Right lobe of liver (tissue), 6 donors: ENCODE measurements around the gene FOXP1. TPM values are rescaled to one million over a fixed set of nuclear protein-coding genes. Genes with fewer than 3 reads are reported as not detected.
A peak's percentile ranks its signal among the peaks of the same experiment; 100 is the strongest.

Source experiments
- ATAC-seq, 4 donors: fragments of 200-7000 bp; cut with Tn5 transposase; one replicate each; pipeline ENCODE4 v1.9.1; 2020; ENCODE audit warnings: mild to moderate bottlenecking in 4 of 4, moderate library complexity in 4 of 4
- DNase-seq, 3 donors: peaks; one replicate each; pipeline ENCODE4 v3.0.0-alpha.2; 2020
- H3K27ac ChIP-seq, 3 donors: fragments of 200-600 bp; one replicate each; pipeline ENCODE4 v1.8.0; 2022
- H3K27me3 ChIP-seq, 2 donors: fragments of 200-600 bp; one replicate each; pipeline ENCODE4 v1.8.0; 2022
- H3K36me3 ChIP-seq, 4 donors: fragments of 200-600 bp; sonication (generic) in 1 of 4; one replicate each; pipeline versions ENCODE4 v1.5.1 to v1.8.0; 2017 to 2022; ENCODE audit warnings: control low read depth in 1 of 4
- H3K4me1 ChIP-seq, 4 donors: fragments of 200-600 bp; sonication (generic) in 1 of 4; one replicate each; pipeline versions ENCODE4 v1.5.1 to v1.8.0; 2017 to 2022; ENCODE audit warnings: control low read depth in 1 of 4
- H3K4me3 ChIP-seq, 3 donors: fragments of 200-600 bp; one replicate each; pipeline ENCODE4 v1.8.0; 2022
- H3K9me3 ChIP-seq, 4 donors: fragments of 200-600 bp; sonication (generic) in 1 of 4; one replicate each; pipeline versions ENCODE4 v1.5.1 to v1.8.0; 2017 to 2022; ENCODE audit warnings: control low read depth in 1 of 4
- CTCF ChIP-seq, 4 donors: fragments of 200-600 bp in 3 of 4; fragments of 450-650 bp in 1 of 4; IDR thresholded peaks; one replicate each; pipeline versions ENCODE4 v1.5.1 to v1.8.0; 2016 to 2022; ENCODE audit warnings: antibody characterized with exemption in 4 of 4, mild to moderate bottlenecking in 2 of 4
- POLR2A ChIP-seq: fragments of 450-650 bp; IDR thresholded peaks from one replicate; pipeline ENCODE4 v1.6.1; 2017; ENCODE audit warnings: antibody characterized with exemption, mild to moderate bottlenecking
- WGBS: methylation state at CpG from one replicate; pipeline ENCODE4 v1.1.6; 2018; ENCODE audit warnings: low coverage, low lambda C conversion rate; ENCODE audit not compliant: insufficient coverage; ENCODE audit errors: missing lambda C conversion rate; 5-methylcytosine and 5-hydroxymethylcytosine counted together
- intact Hi-C, 2 donors: fragments of 100-400 bp; cut with DNase I; formaldehyde crosslinking; loops; one replicate each; pipeline versions ENCODE4 v1.11.2 to v1.14.1; 2022
- total RNA-seq, 6 experiments: library from RNA; depleted of rRNA in 2 of 6; stranded (reverse); fragments of >200 nt in 2 of 6; fragmentation: NEBNext Ultra II Directional in 3 of 6; extraction: Animal tissue kit (Norgen Biotek cat#: 25700) in 3 of 6; gene quantifications; one replicate each; pipeline versions ENCODE4 v1.1.0 to v1.2.4, GENCODE V29; 2016 to 2023
- donor health status: DM: no; HTN: yes; CAD: no.
- donor health status: DM: no; HTN: no; CAD: no.
- donor health status: DM: no; HTN: no; CAD: no.
- donor health status: DM: no; HTN: yes; CAD: no.
- donor health status: DM: no; HTN: yes; CAD: no.

FOXP1 gene
- total RNA-seq, 6 experiments from 2014 or later: 26.7 to 47.7 (median 35.2) TPM

GRCh38 chr3:71587958-71588357 is 4.4 kb upstream of the FOXP1 start:
- no peaks in the 10 kb centered on the region for H3K9me3 ChIP-seq
- peaks cover 0 to 11% (median 0%) of the 10 kb centered on the region in 4 donors for H3K4me1 ChIP-seq
- intact Hi-C loops: no loop called here
- DNase-seq (no peak), ATAC-seq (no peak)
- H3K27me3 ChIP-seq: no peaks in the 10 kb centered on the region
- H3K4me3 ChIP-seq: no peak overlapping the region
- H3K36me3 ChIP-seq: no peaks in the 10 kb centered on the region
- TF ChIP-seq POLR2A (no peak), CTCF (IDR thresholded peaks at IDR 0.05) (no peak)
- whole genome bisulfite sequencing: 77% methylated on average over 3 of the region's 3 CpGs
- no peak overlapping the region for H3K27ac ChIP-seq

GRCh38 chr3:71586810-71587242 is 3.3 kb upstream of the FOXP1 start:
- H3K27ac ChIP-seq: no peak overlapping the region
- intact Hi-C loops: no loop called here

GRCh38 chr3:71585887-71586809 is 2.6 kb upstream of the FOXP1 start:
- Histone ChIP-seq H3K4me3 (no peak overlapping the region), H3K9me3 (no peaks in the 10 kb centered on the region), H3K27me3 (no peaks in the 10 kb centered on the region), H3K27ac (peak overlapping the region in 2 of 3 donors; percentile 96), H3K36me3 (no peaks in the 10 kb centered on the region), H3K4me1 (peaks cover 0 to 11% (median 0%) of the 10 kb centered on the region in 4 donors)
- no peak for DNase-seq
- TF ChIP-seq POLR2A: no peak
- TF ChIP-seq CTCF (IDR thresholded peaks at IDR 0.05): peak; percentile 61 to 78 (median 72)
- intact Hi-C loops: no loop called here
- no peak for ATAC-seq
- 20% methylated on average over 7 of the region's 7 CpGs for WGBS

More at GRCh38 chr3:71586810-71587242, 3.3 kb upstream of the FOXP1 start:
- H3K27me3 ChIP-seq: no peaks in the 10 kb centered on the region
- WGBS: 18% methylated on average over 5 of the region's 5 CpGs
- no peaks in the 10 kb centered on the region for H3K36me3 ChIP-seq
- no peak overlapping the region for H3K4me3 ChIP-seq
- DNase-seq (no peak), ATAC-seq (no peak)
- H3K4me1 ChIP-seq: peaks cover 0 to 11% (median 0%) of the 10 kb centered on the region in 4 donors
- TF ChIP-seq CTCF (IDR thresholded peaks at IDR 0.05) (no peak), POLR2A (no peak)
- H3K9me3 ChIP-seq: no peaks in the 10 kb centered on the region

- no peaks in the 10 kb centered on the region for H3K27me3 ChIP-seq
- H3K4me3 ChIP-seq: peak overlapping the region; percentile 68
- DNase-seq (no peak), ATAC-seq (no peak)
- peak overlapping the region; percentile 96 to 97 (median 96) for H3K27ac ChIP-seq
- H3K4me1 ChIP-seq: peaks cover 0 to 14% (median 0%) of the 10 kb centered on the region in 4 donors
- TF ChIP-seq CTCF (IDR thresholded peaks at IDR 0.05) (no peak), POLR2A (no peak)
- 15% methylated on average over 5 of the region's 5 CpGs for WGBS
- intact Hi-C loops: no loop called here
- H3K9me3 ChIP-seq: no peaks in the 10 kb centered on the region
- H3K36me3 ChIP-seq: no peaks in the 10 kb centered on the region
These were observed 1.6 kb upstream of the FOXP1 start for GRCh38 chr3:71585131-71585530.
